ENCODE measurements around the gene MSI2.

GRCh38 chr17:57404073-57404472, 147.8 kb downstream of the MSI2 start:
- TF ChIP-seq CTCF (IDR thresholded peaks at IDR 0.05; ENCODE audit: insufficient read depth, low read depth, low read length) (no peak), EZH2 (IDR thresholded peaks at IDR 0.05; ENCODE audit: insufficient read depth, low read length) (no peak)
